Prostate gland (tissue), 2 donors: ENCODE data around the gene RPN2.

ENCODE experiments used
- CTCF ChIP-seq, 4 experiments: fragments of 200-600 bp in 2 of 4; fragments of 450-650 bp in 2 of 4; sonication (generic) in 2 of 4; IDR thresholded peaks; 1 replicate in 3 of 4; 2 replicates in 1 of 4; pipeline ENCODE4 v1.5.1; 2016 to 2019; ENCODE audit warnings: antibody characterized with exemption in 4 of 4, mild to moderate bottlenecking in 2 of 4, moderate library complexity in 2 of 4
- POLR2A ChIP-seq: fragments of 450-650 bp; IDR thresholded peaks from one replicate; pipeline ENCODE4 v1.6.1; 2016; ENCODE audit warnings: antibody characterized with exemption, mild to moderate bottlenecking
- POLR2AphosphoS5 ChIP-seq: sonication (generic); formaldehyde crosslinking; IDR thresholded peaks from one replicate; pipeline ENCODE4 v1.6.1; 2017; ENCODE audit warnings: antibody characterized with exemption

DNA sequence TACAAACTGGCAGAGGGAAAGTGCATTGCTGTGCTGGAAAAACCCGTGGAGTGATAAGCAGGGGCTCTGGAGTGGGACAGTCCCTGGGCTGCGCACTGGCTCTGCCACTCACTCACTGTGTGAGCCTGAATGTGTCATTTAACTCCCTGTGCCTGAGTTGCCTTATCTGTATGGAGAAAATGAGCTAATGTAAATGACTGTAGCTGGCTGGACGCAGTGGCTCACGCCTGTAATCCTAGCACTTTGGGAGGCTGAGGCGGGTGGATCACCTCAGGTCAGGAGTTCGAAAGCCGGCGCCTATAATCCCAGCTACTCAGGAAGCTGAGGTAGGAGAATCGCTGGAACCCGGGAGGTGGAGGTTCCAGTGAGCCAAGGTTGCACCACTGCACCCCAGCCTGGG is 18.4 kb upstream of the RPN2 start:
- no peak for TF ChIP-seq POLR2AphosphoS5
- no peak for TF ChIP-seq CTCF (IDR thresholded peaks at IDR 0.05)
- no peak for TF ChIP-seq POLR2A
